Stimulated activated CD8-positive, alpha-beta memory T cell treated with anti-CD3 and anti-CD28 coated beads, Interleukin-15, amount 100 ng/mL, for 4 hours (primary cell): Measurements from ENCODE around the gene TESK1.
A peak's percentile ranks its signal among the peaks of the same experiment; 100 is the strongest.
"Not testable (repeated sequence)": the region's sequence is repeated elsewhere in the genome, so short reads cannot be mapped to it uniquely, and the experiment has no call there.

Experiments
- DNase-seq, 2 donors: peaks; one replicate each; pipeline ENCODE4 v3.0.0-alpha.2; 2020; ENCODE audit warnings: low read depth in 2 of 2

TESK1 gene

DNA sequence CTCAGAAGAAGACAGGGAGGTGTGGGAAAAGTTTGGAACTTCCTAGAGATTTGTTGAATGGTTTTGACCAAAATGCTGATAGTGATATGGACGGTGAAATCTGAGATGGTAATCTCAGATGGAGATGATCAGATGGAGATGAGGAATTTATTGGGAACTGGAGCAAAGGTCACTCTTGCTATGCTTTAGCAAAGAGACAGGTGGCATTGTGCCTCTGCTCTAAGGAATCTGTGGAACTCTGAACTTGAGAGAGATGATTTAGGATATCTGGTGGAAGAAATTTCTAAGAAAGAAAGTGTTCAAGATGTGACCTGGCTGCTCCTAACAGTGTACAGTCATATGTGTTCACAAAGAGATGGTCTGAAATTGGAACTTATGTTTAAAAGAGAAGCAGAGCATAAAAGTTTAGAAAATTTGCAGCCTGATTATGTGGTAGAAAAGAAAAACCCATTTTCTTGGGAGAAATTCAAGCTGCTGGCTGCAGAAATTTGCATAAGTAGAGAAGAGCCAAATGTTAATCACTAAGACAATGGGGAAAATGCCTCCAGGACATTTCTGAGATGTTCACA lies 25.3 kb upstream of the TESK1 start:
- not testable (repeated sequence) for DNase-seq

DNA sequence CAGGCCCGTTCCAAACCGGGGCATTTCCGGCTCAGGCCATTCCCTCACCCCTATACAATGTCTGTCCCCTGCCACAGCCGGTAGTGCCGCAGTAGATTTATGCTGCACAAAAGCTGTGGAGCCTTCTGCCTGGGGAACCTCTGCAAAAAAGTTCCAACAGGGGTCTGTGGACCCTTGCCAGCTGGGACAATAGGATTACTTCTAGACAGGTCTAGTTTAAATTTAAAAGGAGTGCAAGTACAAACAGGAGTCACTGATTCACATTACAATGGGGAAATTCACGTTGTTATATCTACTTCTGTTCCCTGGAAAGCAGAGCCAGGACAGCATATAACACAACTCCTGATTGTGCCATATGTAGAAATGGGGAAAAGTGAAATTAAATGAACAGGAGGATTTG lies 21.5 kb upstream of the TESK1 start:
- not testable (repeated sequence) for DNase-seq

DNA sequence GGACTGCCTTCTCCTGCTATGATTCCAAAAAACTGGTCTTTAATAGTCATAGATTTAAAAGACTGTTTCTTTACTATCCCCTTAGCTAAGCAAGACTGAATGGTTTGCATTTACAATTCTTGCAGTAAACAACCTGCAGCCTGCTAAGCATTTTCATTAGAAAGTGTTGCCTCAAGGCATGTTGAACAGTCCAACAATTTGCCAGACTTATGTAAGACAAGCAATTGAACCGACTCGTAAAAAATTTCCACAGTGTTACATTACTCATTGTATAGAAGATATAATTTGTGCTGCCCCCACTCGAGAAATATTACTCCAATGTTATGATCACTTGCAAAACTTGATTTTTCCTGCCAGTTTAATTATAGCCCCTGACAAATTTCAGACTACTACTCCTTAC lies 20.4 kb upstream of the TESK1 start:
- not testable (repeated sequence) for DNase-seq

DNA sequence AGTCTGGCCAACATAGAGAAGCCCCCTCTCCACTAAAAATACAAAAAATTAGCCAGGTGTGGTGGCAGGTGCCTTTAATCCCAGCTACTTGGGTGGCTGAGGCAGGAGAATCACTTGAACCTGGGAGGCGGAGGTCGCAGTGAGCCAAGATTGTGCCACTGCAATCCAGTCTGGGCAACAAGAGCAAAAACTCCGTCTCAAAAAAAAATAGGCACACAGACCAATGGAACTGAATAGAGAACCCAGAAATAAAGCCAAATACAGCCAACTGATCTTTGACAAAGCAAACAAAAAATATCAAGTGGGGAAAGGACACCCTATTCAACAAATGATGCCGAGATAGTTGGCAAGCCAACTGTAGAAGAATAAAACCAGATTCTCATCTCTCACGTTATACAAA lies 16.6 kb upstream of the TESK1 start:
- not testable (repeated sequence) for DNase-seq

DNA sequence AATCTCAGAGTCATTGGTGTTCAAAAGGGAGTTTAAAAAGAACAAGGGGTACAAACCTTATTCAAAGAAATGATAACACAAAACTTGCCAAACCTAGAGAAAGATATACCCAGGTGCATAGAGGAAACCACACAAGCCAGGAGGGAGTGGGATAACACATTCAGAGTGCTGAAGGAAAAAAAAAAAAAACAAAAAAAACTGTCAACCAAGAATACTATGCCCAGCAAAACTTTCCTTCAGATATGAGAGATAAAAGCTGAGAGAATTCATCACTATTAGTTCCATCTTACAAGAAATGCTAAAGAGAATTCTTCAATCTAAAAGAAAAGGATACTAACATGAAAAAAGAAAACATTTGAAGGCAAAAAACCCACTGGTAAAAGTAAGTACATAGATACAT lies 11.5 kb upstream of the TESK1 start:
- DNase-seq = no peak

DNA sequence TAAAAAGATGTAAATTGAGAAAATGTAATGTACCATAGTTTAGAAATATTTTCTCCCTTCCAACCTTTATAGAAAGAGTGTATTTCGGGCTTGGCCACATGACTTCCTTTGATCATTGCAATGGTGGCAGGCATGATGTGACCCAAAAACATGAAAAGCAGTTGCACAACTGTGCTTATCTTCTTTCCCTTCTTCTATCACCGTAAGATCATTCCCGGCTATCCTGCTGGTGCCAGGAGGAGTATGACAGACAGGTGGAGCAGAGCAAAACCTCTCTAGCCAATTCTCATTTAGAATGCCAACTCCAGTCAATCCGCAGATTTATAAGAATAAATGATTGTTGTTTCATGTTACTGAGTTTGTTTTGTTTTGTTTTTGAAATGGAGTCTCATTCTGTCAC lies 10.6 kb upstream of the TESK1 start:
- no peak for DNase-seq

DNA sequence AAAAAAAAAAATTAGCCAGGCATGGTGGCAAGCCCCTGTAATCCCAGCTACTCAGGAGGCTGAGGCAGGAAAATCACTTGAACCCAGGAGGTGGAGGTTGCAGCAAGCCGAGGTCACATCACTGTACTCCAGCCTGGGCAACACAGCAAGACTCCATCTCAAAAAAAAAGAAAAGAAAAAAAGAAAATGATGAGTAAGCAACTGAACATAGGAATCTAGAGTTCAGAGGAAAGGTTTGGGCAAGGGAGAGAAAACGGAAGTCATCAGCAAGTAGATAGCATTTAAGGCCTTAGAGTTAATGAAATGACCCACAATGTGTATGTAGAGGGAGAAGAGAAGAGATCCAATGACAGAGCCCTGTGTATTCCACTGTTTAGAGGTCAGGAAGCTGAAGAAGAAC lies 8.2 kb upstream of the TESK1 start:
- not testable (repeated sequence) for DNase-seq

DNA sequence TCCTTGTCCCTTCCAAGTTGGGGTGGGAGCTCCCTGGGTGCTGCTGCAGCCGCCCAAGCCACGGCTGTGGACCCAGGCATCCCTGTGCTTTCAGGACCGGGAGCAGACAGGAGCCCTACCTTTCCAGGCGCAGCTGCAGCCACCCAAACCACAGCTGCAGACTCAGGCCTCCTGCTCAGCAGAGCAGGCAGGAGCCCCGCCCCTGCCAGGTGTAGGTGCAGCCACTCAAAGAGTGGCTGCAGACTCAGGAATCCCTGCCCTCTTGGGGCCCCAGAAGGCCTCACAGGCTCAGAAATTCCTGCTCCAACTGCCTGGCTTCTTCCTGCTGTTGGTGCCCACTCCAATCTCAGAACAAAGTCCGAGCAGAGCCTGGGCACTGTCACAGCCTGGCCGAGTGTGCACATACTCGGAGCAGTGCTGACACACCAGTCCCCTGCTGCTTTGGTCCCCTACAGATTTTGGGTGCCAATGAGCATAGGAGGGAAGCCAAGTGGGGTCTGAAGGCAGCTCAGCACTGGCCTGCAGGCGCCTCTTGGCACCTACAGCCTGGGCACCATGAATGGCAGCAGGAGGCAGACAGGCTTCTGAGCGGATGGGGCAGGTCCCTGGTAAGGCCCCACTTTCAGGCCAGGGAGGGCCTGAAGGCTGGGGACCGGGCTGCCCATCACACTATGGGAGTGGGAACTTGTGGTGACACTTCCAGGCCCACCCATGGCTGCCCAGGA lies 6.0 kb upstream of the TESK1 start:
- DNase-seq = no peak

DNA sequence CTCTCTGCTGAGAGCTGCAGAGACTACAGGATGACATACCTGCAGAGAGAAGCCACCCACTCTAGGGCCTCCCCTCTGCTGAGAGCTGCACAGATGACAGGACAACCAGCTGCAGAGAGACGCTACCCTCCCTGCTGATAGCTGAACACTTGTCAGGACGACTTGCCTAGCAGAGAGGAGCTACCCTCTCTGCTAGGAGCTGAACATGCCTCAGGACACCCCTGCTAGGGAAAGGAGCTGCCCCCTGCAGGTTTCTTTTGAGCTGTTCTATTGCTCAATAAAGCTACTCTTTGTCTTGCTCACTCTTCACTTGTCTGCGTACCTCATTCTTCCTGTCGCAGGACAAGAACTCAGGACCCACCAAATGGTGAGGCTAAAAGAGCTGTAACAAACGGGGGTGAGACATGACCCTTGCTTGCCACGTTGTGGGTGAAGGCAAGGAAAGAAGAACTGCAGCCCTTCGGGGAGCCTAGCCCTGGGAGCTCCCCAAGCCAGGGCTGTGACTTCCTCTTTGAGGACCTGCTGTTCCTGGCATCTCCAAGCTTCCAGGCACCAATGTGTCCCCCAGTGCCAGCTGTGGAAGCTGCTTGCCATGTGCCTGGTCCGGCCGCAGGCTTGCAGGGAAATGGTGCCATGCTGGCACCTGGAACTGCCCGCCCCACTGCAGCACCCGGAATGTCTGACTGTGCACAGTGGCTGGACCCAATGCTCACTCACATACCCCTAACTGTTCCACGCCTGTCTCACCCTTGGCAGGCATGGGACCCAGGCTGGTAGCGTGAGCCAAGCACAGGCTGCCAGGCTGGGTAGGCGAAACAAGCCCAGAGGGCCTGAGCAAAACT lies 5.1 kb upstream of the TESK1 start:
- DNase-seq = no peak

DNA sequence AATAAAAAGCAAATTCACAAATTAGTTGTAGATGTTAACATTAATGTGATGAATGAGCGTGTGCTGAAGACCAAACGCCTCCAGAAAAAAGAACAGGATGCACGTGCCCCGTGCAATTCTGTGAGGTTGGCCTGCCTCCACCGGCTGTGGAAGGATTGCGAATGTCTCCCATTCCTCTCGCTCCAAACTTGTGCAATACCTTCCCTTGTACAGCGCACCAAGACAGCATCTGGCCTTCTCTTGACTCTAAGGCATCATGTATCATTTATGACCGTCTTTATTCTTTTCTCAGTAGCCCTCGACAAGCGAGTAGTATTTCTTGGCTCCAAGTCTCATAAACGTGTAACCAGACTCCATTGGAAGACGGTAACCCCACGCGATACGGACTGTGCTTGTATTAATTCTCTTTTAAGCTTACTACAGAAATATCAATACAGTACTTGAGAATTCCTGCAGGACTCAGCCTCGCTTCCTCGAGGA lies 1.5 kb upstream of the TESK1 start:
- DNase-seq = no peak

DNA sequence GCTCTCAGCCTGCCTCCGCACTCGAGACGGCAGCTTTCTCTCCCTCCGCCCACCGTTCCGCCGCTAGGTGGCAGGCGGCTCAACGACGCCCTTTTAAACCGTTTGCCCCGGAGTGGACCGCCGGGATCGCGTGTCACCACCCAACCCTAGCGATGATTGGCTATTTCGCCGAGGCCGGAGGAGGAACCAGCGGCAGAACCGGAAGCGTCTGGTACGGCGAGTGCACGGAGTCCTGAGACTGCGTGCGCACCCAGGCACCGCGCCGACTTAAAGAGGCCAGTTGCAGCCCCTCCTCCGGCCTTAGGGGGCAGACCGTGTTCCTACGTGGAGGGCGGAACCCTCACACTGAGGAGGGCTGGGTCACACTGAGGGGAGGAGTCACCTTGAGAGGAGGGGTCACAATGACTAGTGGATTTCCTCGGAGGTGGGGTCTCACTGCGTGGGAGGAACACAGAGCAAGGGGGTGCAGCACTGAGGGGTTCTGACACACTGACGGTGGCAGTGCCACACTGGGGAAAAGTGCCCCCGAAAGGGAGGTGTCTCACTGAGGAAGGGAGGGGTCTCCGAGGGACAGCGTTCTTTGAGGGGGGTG lies 980 bp upstream of the TESK1 start:
- DNase-seq = peak; percentile 99

DNA sequence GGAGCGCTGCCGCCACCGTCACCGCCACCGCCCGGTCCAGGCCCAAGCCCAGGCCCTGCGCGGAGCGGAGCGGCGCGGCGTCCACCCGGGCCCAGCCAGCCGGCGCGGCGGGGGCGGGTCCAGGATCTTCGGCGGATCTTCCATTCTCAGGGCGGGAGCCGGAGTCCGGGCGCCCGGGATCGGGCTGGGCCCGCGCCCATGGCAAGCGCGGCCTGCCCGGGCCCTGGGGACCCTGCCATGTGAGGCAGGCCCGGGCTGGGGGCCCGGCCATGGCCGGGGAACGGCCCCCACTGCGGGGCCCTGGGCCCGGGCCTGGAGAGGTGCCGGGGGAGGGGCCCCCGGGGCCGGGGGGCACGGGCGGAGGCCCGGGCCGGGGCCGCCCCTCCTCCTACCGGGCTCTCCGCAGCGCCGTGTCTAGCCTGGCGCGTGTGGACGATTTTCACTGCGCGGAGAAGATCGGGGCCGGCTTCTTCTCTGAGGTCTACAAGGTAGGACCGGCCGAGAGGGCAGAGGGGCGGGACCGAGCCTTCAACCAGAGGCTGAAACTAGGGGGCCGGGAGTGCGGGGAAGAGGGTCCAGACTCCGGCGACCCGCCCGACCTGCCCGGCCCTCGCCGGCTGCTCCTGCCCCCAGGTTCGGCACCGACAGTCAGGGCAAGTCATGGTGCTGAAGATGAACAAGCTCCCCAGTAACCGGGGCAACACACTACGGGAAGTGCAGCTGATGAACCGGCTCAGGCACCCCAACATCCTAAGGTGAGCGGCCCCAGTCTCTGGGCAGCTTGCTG lies 482 bp downstream of the TESK1 start:
- DNase-seq = no peak

DNA sequence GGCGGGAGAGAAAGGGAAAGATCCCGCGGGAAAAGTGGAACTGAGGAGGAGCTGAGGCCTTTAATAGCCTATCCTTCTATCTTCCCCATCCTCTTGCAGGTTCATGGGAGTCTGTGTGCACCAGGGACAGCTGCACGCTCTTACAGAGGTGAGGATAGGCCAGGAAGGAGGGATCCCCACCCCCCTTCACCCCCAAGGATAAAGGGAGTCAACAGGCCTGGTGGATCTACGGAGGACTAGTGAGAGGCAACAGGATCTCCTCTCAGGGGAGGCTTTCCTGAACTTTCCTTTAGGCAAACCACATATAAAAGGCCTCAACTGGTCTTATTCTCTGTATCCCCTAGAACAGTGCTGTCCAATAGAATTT lies 1.1 kb downstream of the TESK1 start:
- DNase-seq = no peak

DNA sequence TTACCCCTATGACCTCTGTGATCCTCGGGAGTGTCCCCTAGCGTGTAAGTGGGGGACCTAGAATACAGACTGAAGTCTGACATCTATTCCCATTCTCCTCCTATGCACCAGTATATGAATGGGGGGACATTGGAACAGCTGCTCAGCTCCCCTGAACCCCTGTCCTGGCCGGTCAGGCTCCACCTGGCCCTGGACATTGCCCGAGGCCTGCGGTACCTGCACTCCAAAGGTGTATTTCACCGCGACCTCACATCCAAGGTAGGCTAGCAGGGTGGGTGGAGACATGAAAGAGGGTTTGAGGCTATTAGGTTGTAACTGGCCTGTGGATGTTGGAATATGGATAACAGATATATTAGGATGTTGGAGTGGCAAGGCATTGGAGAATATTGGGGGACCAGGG lies 1.7 kb downstream of the TESK1 start:
- DNase-seq = no peak

DNA sequence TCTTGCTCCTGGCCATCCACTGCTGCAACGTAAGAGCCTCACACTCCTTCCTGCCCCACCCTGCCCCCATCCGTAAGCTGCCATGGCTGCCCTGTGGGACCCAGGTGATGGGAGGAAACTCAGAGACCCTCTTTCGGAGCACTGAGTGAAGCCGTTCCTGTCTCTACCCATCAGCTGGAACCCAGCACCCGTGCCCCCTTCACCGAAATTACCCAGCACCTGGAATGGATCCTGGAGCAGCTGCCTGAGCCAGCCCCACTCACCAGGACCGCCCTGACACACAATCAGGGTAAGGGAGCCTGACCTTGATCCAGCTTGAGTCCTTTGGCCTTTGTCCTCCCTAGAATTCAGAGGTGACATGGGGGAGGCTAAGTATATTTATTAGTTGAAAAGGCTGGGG lies 3.2 kb downstream of the TESK1 start:
- DNase-seq = no peak

DNA sequence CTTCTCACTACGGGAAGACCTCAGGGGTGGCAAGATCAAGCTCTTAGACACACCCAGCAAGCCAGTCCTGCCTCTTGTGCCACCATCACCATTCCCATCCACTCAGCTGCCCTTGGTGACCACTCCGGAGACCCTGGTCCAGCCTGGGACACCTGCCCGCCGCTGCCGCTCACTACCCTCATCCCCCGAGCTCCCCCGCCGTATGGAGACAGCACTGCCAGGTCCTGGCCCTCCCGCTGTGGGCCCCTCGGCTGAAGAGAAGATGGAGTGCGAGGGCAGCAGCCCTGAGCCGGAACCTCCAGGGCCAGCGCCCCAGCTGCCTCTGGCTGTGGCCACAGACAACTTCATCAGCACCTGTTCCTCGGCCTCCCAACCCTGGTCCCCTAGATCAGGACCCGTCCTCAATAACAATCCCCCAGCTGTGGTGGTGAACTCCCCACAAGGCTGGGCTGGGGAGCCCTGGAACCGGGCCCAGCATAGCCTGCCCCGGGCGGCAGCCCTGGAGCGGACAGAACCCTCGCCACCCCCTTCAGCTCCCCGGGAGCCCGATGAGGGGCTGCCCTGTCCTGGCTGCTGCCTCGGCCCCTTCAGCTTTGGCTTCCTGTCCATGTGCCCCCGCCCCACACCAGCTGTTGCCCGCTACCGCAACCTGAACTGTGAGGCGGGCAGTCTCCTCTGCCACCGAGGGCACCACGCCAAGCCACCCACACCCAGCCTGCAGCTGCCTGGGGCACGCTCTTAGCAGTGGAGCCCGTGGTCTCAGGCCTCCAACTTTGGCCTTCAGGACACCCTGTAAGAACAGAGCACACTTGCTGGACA lies 4.1 kb downstream of the TESK1 start:
- DNase-seq = no peak

DNA sequence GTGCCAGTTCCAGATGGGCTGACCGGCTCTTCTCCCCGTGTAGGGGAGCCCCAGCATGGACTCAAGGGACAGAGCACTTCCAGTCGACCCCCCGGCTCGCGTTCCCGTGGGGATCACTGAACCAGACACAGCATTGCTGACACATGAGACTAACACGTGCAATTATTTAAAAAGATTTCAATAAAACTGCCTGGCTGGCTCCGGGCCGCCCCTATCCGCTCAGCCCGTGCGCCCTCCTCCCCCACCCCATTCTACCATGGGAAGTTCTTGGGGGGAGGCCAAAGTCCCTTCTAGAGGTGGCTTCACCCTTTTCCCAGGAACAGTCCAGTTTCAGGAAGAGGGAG lies 4.7 kb downstream of the TESK1 start:
- no peak for DNase-seq

DNA sequence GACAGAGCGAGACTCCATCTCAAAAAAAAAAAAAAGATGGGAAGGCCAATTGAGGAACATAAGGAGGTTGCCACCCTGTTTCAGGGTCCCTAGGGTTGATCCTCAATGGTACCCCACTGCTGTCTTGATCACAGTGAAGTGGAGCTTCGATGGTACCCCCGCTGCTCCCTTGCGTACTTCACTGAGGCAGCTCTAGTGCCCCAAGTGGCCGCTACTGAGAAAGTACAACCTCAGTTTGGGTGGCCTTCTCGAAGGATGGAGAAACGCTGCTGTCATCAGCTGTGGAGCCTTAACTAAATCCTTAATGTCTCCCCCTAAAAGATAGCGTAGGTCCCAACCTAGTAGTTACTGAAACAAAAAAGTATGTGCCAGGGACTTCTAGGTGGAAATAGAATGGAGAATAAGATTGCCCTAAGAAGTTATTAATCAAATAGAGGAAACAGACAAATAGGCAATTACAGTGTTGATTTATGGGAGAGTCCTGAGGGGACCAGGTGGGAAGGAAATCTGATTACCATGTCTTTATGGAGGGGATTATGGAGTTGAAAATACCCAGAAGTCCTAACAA lies 6.3 kb downstream of the TESK1 start:
- DNase-seq = no peak

DNA sequence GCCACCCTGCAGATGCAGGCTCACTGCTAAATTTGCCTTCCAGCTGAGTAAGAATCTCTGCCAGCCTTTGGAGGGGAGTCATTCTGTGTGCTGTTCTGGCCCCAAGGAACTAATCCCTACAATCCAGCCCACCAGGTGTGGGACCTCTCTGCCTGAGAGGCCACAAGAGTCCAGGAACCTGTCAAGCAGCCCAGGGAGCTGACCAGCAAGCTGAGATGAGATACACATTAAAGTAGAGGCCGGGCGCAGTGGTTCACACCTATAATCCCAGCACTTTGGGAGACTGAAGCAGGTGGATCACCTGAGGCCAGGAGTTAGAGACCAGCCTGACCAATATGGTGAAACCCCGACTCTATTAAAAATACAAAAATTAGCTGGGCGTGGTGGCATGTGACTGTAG lies 7.0 kb downstream of the TESK1 start:
- not testable (repeated sequence) for DNase-seq

DNA sequence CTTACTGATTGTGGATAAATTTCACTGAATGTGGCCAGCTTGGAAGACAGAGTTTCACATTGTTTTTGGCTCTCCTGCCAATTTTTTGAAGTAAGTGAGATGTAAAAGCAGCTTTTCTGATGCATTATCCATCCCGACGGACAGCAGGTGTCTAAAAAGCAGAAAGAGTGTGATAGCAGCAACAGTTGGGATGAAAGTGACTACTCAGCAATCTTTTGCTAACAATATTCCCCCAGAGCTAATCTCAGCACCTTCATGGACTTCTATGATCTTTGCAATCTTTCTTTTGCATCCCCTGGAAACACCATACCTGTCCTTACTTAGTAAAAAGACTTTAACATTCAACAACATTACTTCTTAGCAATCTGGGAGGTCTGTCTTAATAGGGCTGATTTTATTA lies 7.8 kb downstream of the TESK1 start:
- DNase-seq = no peak
